ENCODE data around the gene CRYBG1. TPM values are rescaled to one million over a fixed set of nuclear protein-coding genes. Genes with fewer than 3 reads are reported as not detected.
"Not testable (repeated sequence)": the region's sequence is repeated elsewhere in the genome, so short reads cannot be mapped to it uniquely, and the experiment has no call there.

Gene CRYBG1
- total RNA-seq, 1 experiment from 2014 or later, result 10.7 TPM

GRCh38 chr6:106405044-106405443 lies 44.5 kb downstream of the CRYBG1 start:
- H3K27ac ChIP-seq (ENCODE audit: low read depth, low read length); CTCF ChIA-PET; intact Hi-C loops (cut with micrococcal nuclease): not testable (repeated sequence)

GRCh38 chr6:106411056-106411455 lies 50.5 kb downstream of the CRYBG1 start:
- no peak overlapping the region for H3K9ac ChIP-seq (ENCODE audit: low read length)
- DNase-seq (ENCODE audit: low read depth, low spot score), result no peak
- POLR2A ChIA-PET, result no interaction called here
- no peak overlapping the region for H3K27ac ChIP-seq (ENCODE audit: low read depth, low read length)
- H3K9me3 ChIP-seq (ENCODE audit: control insufficient read depth in 1 of 2, insufficient read depth in 1 of 2, low read depth in 1 of 2, low read length in 2 of 2), result no peaks in the 10 kb centered on the region
- no peak for TF ChIP-seq ZFX (IDR thresholded peaks at IDR 0.05)
- TF ChIP-seq MAX (IDR thresholded peaks at IDR 0.05), result no peak
- H3K4me3 ChIP-seq (replicated peaks in 1 of 2; ENCODE audit: low read depth in 1 of 2, low read length in 2 of 2), result no peak overlapping the region
- no peak overlapping the region for H3K4me2 ChIP-seq (ENCODE audit: low read length)
- ATAC-seq, result no peak
- H4K20me1 ChIP-seq (ENCODE audit: insufficient read depth), result no peaks in the 10 kb centered on the region
- no peaks in the 10 kb centered on the region for H3K9me2 ChIP-seq (ENCODE audit: insufficient read depth)
- no TSS peak for BruUV-seq (replicated peaks)
- no peaks in the 10 kb centered on the region for H3K4me1 ChIP-seq (ENCODE audit: control insufficient read depth in 1 of 2, insufficient read depth in 2 of 2, low read length in 2 of 2)
- RAD21 ChIA-PET (ENCODE audit: low non-redundant PET in 1 of 2, low total read pairs in 2 of 2, uncharacterized antibody in 2 of 2, unreplicated experiment in 2 of 2), result no interaction called here
- H2AFZ ChIP-seq (ENCODE audit: low read depth, low read length, poor library complexity, severe bottlenecking), result no peak overlapping the region
- intact Hi-C loops (cut with micrococcal nuclease), result no loop called here
- H3K79me2 ChIP-seq (ENCODE audit: insufficient read depth, low read length), result no peaks in the 10 kb centered on the region
- no peaks in the 10 kb centered on the region for H3K27me3 ChIP-seq (ENCODE audit: insufficient read depth, low read length)
- H3K36me3 ChIP-seq (ENCODE audit: control insufficient read depth in 1 of 2, insufficient read depth in 2 of 2, low read length in 2 of 2), result no peaks in the 10 kb centered on the region
- CTCF ChIA-PET, result no interaction called here

More at GRCh38 chr6:106405044-106405443, 44.5 kb downstream of the CRYBG1 start:
- H3K4me3 ChIP-seq (replicated peaks in 1 of 2; ENCODE audit: low read depth in 1 of 2, low read length in 2 of 2); RAD21 ChIA-PET (ENCODE audit: low non-redundant PET in 1 of 2, low total read pairs in 2 of 2, uncharacterized antibody in 2 of 2, unreplicated experiment in 2 of 2); H3K9ac ChIP-seq (ENCODE audit: low read length); H3K36me3 ChIP-seq (ENCODE audit: control insufficient read depth in 1 of 2, insufficient read depth in 2 of 2, low read length in 2 of 2); H3K27me3 ChIP-seq (ENCODE audit: insufficient read depth, low read length); H2AFZ ChIP-seq (ENCODE audit: low read depth, low read length, poor library complexity, severe bottlenecking); POLR2A ChIA-PET; H3K79me2 ChIP-seq (ENCODE audit: insufficient read depth, low read length); DNase-seq (ENCODE audit: low read depth, low spot score); H4K20me1 ChIP-seq (ENCODE audit: insufficient read depth); H3K9me2 ChIP-seq (ENCODE audit: insufficient read depth); H3K4me1 ChIP-seq (ENCODE audit: control insufficient read depth in 1 of 2, insufficient read depth in 2 of 2, low read length in 2 of 2); ATAC-seq; BruUV-seq (replicated peaks); H3K9me3 ChIP-seq (ENCODE audit: control insufficient read depth in 1 of 2, insufficient read depth in 1 of 2, low read depth in 1 of 2, low read length in 2 of 2); H3K4me2 ChIP-seq (ENCODE audit: low read length): not testable (repeated sequence)

- Histone ChIP-seq H3K4me2 (ENCODE audit: low read length) (no peak overlapping the region), H3K27ac (ENCODE audit: low read depth, low read length) (no peak overlapping the region), H3K9ac (ENCODE audit: low read length) (no peak overlapping the region), H3K9me3 (ENCODE audit: control insufficient read depth in 1 of 2, insufficient read depth in 1 of 2, low read depth in 1 of 2, low read length in 2 of 2) (no peaks in the 10 kb centered on the region), H3K79me2 (ENCODE audit: insufficient read depth, low read length) (no peaks in the 10 kb centered on the region), H3K4me1 (ENCODE audit: control insufficient read depth in 1 of 2, insufficient read depth in 2 of 2, low read length in 2 of 2) (no peaks in the 10 kb centered on the region), H2AFZ (ENCODE audit: low read depth, low read length, poor library complexity, severe bottlenecking) (no peak overlapping the region), H3K36me3 (ENCODE audit: control insufficient read depth in 1 of 2, insufficient read depth in 2 of 2, low read length in 2 of 2) (no peaks in the 10 kb centered on the region), H4K20me1 (ENCODE audit: insufficient read depth) (no peaks in the 10 kb centered on the region), H3K4me3 (replicated peaks in 1 of 2; ENCODE audit: low read depth in 1 of 2, low read length in 2 of 2) (no peak overlapping the region), H3K9me2 (ENCODE audit: insufficient read depth) (no peaks in the 10 kb centered on the region), H3K27me3 (ENCODE audit: insufficient read depth, low read length) (no peaks in the 10 kb centered on the region)
- DNase-seq (ENCODE audit: low read depth, low spot score), result no peak
- ChIA-PET RAD21 (ENCODE audit: low non-redundant PET in 1 of 2, low total read pairs in 2 of 2, uncharacterized antibody in 2 of 2, unreplicated experiment in 2 of 2) (no interaction called here), POLR2A (interaction anchor here (0.6 kb wide), 1 partner anchor 52 kb away, joined by 3 read pairs; no protein-coding TSS in a partner anchor), CTCF (no interaction called here)
- intact Hi-C loops (cut with micrococcal nuclease), result no loop called here
- no TSS peak for BruUV-seq (replicated peaks)
- no peak for ATAC-seq
- no peak for TF ChIP-seq EZH2phosphoT487 (IDR thresholded peaks at IDR 0.05; ENCODE audit: borderline replicate concordance)
- TF ChIP-seq ELF1 (IDR thresholded peaks at IDR 0.05; ENCODE audit: borderline replicate concordance, low read depth), result no peak
- TF ChIP-seq POLR2AphosphoS5 (IDR thresholded peaks at IDR 0.05; ENCODE audit: low read depth, low read length), result no peak
- no peak for TF ChIP-seq CBX3 (IDR thresholded peaks at IDR 0.05; ENCODE audit: low read depth)
- TF ChIP-seq MAX (IDR thresholded peaks at IDR 0.05), result no peak
- TF ChIP-seq EGR1 (IDR thresholded peaks at IDR 0.05; ENCODE audit: low read depth), result no peak
- TF ChIP-seq RAD21 (IDR thresholded peaks at IDR 0.05; ENCODE audit: low read depth), result no peak
- TF ChIP-seq CTCF (IDR thresholded peaks at IDR 0.05 in 2 of 3, conservative IDR thresholded peaks at IDR 0.05 in 1 of 3; ENCODE audit: borderline replicate concordance in 1 of 3, insufficient read depth in 1 of 3, low read depth in 2 of 3, low read length in 2 of 3), result no peak
- TF ChIP-seq FOSL1 (IDR thresholded peaks at IDR 0.05; ENCODE audit: low read depth), result no peak
Measured at GRCh38 chr6:106411643-106412200, 51.2 kb downstream of the CRYBG1 start.

Data from HCT116 (cell line).